Muscle of leg (tissue), 11 donors: ENCODE data around the gene MRPS7. TPM values are rescaled to one million over a fixed set of nuclear protein-coding genes. Genes with fewer than 3 reads are reported as not detected.
"Not testable (repeated sequence)": the region's sequence is repeated elsewhere in the genome, so short reads cannot be mapped to it uniquely, and the experiment has no call there.

Experiments used
- DNase-seq: peaks from one replicate; pipeline ENCODE4 v3.0.0; 2013
- H3K27ac ChIP-seq: one replicate; pipeline ENCODE4 v1.5.1; 2013; ENCODE audit warnings: mild to moderate bottlenecking, low read length, control low read depth
- H3K27me3 ChIP-seq: one replicate; pipeline ENCODE4 v1.6.1; 2013; ENCODE audit warnings: low read length; ENCODE audit not compliant: control insufficient read depth, insufficient read depth
- H3K36me3 ChIP-seq: one replicate; pipeline ENCODE4 v1.6.1; 2013; ENCODE audit warnings: low read length; ENCODE audit not compliant: control insufficient read depth, insufficient read depth
- H3K4me1 ChIP-seq: one replicate; pipeline ENCODE4 v1.6.1; 2013; ENCODE audit warnings: low read length; ENCODE audit not compliant: control insufficient read depth, insufficient read depth
- H3K4me3 ChIP-seq: one replicate; pipeline ENCODE4 v1.5.1; 2013; ENCODE audit warnings: low read length, control low read depth
- H3K9me3 ChIP-seq: replicated peaks from 2 replicates; pipeline ENCODE4 v1.6.1; 2013; ENCODE audit warnings: low read depth, low read length; ENCODE audit not compliant: control insufficient read depth
- WGBS: methylation state at CpG from one replicate; pipeline ENCODE4 v1.1.5; 2013; ENCODE audit warnings: missing lambda C conversion rate; ENCODE audit not compliant: insufficient coverage; 5-methylcytosine and 5-hydroxymethylcytosine counted together
- polyA plus RNA-seq, 8 donors: library from polyadenylated mRNA; unstranded; fragments of 120-200 nt; gene quantifications; one replicate each; pipeline versions ENCODE4 v1.2.1 to v1.2.3, GENCODE V29; 2013; ENCODE audit warnings: inconsistent platforms in 1 of 8, low replicate concordance in 1 of 8; ENCODE audit not compliant: insufficient read length in 8 of 8, insufficient read depth in 1 of 8
- total RNA-seq: library from RNA; stranded (reverse); fragments of 120-200 nt; gene quantifications from one replicate; pipeline ENCODE4 v1.2.4, GENCODE V29; 2013

MRPS7 gene
- total and polyA plus RNA-seq, 9 donors = 51.2 to 71.7 (median 60.7) TPM

DNA sequence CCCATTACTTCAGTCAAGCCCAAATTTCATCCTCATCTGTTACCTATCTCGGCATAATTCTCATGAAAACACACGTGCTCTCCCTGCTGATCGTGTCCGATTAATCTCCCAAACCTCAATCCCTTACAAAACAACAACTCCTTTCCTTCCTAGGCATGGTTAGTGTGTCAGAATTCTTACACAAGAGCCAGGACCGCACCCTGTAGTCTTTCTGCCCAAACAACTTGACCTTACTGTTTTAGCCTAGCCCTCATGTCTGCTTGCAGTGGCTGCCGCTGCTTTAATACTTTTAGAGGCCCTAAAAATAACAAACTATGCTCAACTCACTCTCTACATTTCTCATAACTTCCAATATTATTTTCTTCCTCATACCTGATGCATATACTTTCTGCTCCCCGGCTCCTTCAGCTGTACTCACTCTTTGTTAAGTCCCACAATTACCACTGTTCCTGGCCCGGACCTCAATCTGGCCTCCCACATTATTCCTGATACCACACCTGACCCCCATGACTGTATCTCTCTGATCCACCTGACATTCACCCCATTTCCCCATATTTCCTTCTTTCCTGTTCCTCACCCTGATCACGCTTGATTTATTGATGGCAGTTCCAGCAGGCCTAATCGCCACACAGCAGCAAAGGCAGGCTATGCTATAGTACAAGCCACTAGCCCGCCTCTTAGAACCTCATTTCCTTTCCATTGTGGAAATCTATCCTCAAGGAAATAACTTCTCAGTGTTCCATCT is 5.6 kb upstream of the MRPS7 start:
- H3K4me3 ChIP-seq, H3K36me3 ChIP-seq, H3K27ac ChIP-seq, DNase-seq, H3K27me3 ChIP-seq, H3K9me3 ChIP-seq: not testable (repeated sequence)
- WGBS = 86% methylated on average over 4 of the region's 11 CpGs
- H3K4me1 ChIP-seq = peaks cover 15% of the 10 kb centered on the region

DNA sequence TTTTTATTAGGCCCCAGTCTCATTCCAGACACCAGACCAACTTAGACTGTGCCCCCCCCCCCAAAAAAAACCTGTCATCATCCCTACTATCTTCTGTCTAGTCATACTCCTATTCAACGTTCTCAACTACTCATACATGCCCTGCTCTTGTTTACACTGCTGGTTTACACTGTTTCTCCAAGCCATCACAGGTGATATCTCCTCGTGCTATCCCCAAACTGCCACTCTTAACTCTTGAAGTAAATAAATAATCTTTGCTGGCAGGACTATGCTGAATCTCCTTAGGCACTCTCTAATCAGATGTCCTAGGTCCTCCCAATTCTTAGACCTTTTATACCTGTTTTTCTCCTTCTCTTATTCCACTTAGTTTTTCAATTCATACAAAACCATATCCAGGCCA is 4.5 kb upstream of the MRPS7 start:
- H3K4me3 ChIP-seq, H3K27ac ChIP-seq, H3K36me3 ChIP-seq, H3K9me3 ChIP-seq, H3K27me3 ChIP-seq, DNase-seq: not testable (repeated sequence)
- WGBS = 83% methylated on average over 1 of the region's 2 CpGs
- peaks cover 18% of the 10 kb centered on the region for H3K4me1 ChIP-seq

DNA sequence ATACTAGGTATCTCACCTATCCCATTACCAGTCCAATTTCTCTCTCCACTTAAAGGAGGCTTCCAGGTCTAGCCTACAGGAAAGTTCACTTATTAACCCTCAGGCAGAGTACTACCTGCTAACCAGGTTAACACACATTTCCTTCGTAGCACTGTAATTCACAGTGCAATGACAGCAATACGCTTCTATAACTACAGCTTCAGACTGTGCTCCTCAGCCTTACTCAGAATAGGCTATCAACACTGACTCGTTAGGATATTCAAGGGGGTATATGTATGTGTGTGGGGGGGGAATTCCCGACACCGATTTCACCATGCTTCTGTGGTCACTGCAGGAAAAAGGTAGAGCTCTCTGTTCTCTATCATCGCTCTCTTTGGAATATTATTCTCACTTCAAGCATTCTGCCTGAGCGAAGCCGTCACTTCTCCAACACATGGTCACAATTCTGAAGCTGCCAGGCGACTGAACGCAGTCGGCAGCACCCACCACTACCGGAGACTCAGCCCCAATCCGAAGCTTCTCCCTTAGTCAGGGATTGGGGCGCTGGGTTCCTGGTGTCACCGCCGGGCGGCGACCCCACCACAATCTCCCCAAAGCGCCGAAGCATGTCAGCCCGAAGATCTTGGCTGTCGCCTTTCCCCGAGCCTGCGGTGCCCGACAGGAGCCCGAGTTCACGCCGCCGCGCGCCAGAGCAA is 891 bp upstream of the MRPS7 start:
- Histone ChIP-seq H3K4me3 (peak overlapping the region; percentile 98), H3K36me3 (peaks cover 33% of the 10 kb centered on the region), H3K9me3 (no peaks in the 10 kb centered on the region), H3K27ac (peak overlapping the region; percentile 98), H3K4me1 (peaks cover 32% of the 10 kb centered on the region), H3K27me3 (no peaks in the 10 kb centered on the region)
- DNase-seq = no peak
- WGBS = under 1% methylated on average over 24 of the region's 31 CpGs

DNA sequence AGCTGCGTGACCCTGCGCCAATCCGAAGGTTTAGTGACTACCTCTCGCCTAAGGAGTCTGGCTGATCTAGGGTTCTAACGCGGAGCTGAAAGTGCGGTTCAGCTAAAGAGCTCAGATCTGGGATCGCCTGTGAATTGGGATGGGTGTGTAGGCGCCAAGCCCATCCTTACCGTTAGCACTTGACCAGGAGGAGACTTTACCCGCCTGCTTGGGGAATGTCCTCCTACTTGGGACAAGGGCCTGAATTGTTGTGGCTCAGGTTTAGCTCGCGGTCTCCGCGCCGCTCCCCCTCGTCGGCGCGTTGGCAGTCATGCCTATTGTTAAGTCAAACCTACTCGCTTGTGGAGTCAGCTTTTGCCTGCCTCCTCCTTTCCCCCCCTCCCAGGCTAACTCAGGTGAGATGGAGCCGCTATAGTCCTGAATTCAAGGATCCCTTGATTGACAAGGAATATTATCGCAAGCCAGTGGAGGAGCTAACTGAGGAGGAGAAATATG is 480 bp downstream of the MRPS7 start:
- Histone ChIP-seq H3K9me3 (no peaks in the 10 kb centered on the region), H3K27me3 (no peaks in the 10 kb centered on the region), H3K27ac (peak overlapping the region; percentile 98), H3K4me3 (peak overlapping the region; percentile 98), H3K36me3 (peaks cover 46% of the 10 kb centered on the region), H3K4me1 (peaks cover 46% of the 10 kb centered on the region)
- DNase-seq = no peak
- 2% methylated on average over 19 of the region's 23 CpGs for WGBS

GRCh38 chr17:75263055-75263454 is 1.4 kb downstream of the MRPS7 start:
- no peak overlapping the region for H3K27ac ChIP-seq
- H3K27me3 ChIP-seq = no peaks in the 10 kb centered on the region
- H3K36me3 ChIP-seq = peaks cover 51% of the 10 kb centered on the region
- no peaks in the 10 kb centered on the region for H3K9me3 ChIP-seq
- peak overlapping the region; percentile 98 for H3K4me3 ChIP-seq
- peaks cover 55% of the 10 kb centered on the region for H3K4me1 ChIP-seq
- no peak for DNase-seq
- 100% methylated on average over 1 of the region's 4 CpGs for WGBS

GRCh38 chr17:75265614-75266315 is 4.1 kb downstream of the MRPS7 start:
- Histone ChIP-seq H3K36me3 (peaks cover 51% of the 10 kb centered on the region), H3K27me3 (no peaks in the 10 kb centered on the region), H3K27ac (peak overlapping the region; percentile 82), H3K4me1 (peaks cover 55% of the 10 kb centered on the region), H3K4me3 (no peak overlapping the region), H3K9me3 (no peaks in the 10 kb centered on the region)
- DNase-seq = no peak
- 82% methylated on average over 14 of the region's 17 CpGs for WGBS

GRCh38 chr17:75266316-75267152 is 4.9 kb downstream of the MRPS7 start:
- WGBS = 80% methylated on average over 13 of the region's 13 CpGs
- no peaks in the 10 kb centered on the region for H3K9me3 ChIP-seq
- peaks cover 51% of the 10 kb centered on the region for H3K36me3 ChIP-seq
- H3K4me1 ChIP-seq = peaks cover 54% of the 10 kb centered on the region
- H3K4me3 ChIP-seq = no peak overlapping the region
- peak; percentile 71 for DNase-seq
- H3K27me3 ChIP-seq = no peaks in the 10 kb centered on the region
- peak overlapping the region; percentile 82 for H3K27ac ChIP-seq

- peaks cover 57% of the 10 kb centered on the region for H3K4me1 ChIP-seq
- H3K4me3 ChIP-seq = no peak overlapping the region
- 47% methylated on average over 2 of the region's 2 CpGs for WGBS
- no peaks in the 10 kb centered on the region for H3K9me3 ChIP-seq
- H3K27ac ChIP-seq = peak overlapping the region; percentile 62
- DNase-seq = peak; percentile 48
- H3K36me3 ChIP-seq = peaks cover 51% of the 10 kb centered on the region
- H3K27me3 ChIP-seq = no peaks in the 10 kb centered on the region
Observed at GRCh38 chr17:75267153-75267410, 5.4 kb downstream of the MRPS7 start.

DNA sequence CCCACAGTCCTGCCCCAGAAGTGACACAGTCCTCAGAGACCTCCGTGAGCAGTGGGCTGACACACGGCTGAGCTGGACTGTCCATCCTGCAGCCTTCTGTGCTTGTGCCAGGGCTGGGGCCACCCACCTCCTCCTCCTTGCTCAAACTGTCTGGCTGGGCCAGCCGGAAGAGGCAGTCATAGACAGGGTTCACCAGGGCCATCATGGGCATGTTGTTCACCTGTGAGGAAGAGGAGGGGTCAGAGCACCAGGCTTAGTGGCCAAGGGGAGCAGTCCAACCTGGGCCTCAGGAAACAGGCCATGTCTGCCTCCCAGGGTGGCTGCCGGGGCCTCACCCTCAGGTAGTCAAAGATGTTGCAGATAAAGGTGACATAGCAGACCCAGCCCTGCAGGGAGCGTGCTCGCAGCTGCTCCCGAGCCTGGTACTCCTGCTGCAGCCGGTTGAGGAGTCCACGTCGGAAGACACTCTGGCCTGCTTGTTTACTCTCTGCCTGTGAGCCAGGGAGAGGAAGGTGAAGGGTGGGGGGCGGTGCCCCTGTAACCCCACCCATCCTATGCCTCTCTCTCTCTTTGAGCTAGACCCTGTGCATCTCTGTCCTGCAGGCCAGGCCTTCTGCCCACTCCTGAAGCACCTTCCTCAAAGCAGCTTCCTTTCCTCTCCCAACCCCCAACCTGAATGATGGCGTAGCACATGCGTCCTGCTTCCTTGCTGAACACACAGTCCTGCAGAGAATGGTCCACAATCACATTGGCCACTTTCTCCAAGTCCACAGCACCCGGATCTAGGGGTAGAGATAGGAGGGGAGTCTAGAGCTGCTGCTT is 5.9 kb downstream of the MRPS7 start:
- Histone ChIP-seq H3K9me3 (no peaks in the 10 kb centered on the region), H3K27ac (peak overlapping the region; percentile 38), H3K36me3 (peaks cover 52% of the 10 kb centered on the region), H3K4me1 (peaks cover 57% of the 10 kb centered on the region), H3K4me3 (no peak overlapping the region), H3K27me3 (no peaks in the 10 kb centered on the region)
- DNase-seq = no peak
- WGBS = 34% methylated on average over 8 of the region's 14 CpGs
